K562 (cell line): ENCODE measurements around the gene TAF11. TPM values are rescaled to one million over a fixed set of nuclear protein-coding genes. Genes with fewer than 3 reads are reported as not detected.
A peak's percentile ranks its signal among the peaks of the same experiment; 100 is the strongest.

Experiments used
- ATAC-seq: fragments of 200-7000 bp; cut with Tn5 transposase; 3 replicates; pipeline ENCODE4 v1.9.1; 2020; ENCODE audit warnings: moderate library complexity
- BruUV-seq: library from RNA; stranded (reverse); fragments of 400-500 nt; replicated peaks from 2 replicates; lab custom pipeline; 2021; lab: Mats Ljungman, UMichigan
- CTCF ChIA-PET: fragments of 300-600 bp; formaldehyde crosslinking; extraction: SDS; loops from one replicate; lab custom pipeline; 2021; ENCODE audit warnings: low intra/inter-chr PET ratio; lab: Yijun Ruan, JAX
- POLR2A ChIA-PET: fragments of 300-600, 350-650 bp; sonication (Branson Sonifier 250); formaldehyde crosslinking; extraction: SDS; loops from one replicate; lab custom pipeline; 2021; ENCODE audit warnings: antibody characterized with exemption, inconsistent platforms; lab: Yijun Ruan, JAX
- DNase-seq, 4 experiments: peaks; one replicate each; pipeline versions ENCODE4 v3.0.0 to v3.0.0-alpha.2; 2011 to 2018; ENCODE audit warnings: low spot score in 3 of 4, mixed read lengths in 3 of 4; ENCODE audit errors: extremely low read depth in 1 of 4
- FAIRE-seq: peaks from 2 replicates; lab custom pipeline; 2011; peaks lifted over from hg19 to GRCh38; lab: Jason Lieb, UNC
- H2AFZ ChIP-seq: 2 replicates; pipeline ENCODE4 v1.6.0; 2011; ENCODE audit warnings: low read depth, low read length, control low read depth, inconsistent platforms
- H3K27ac ChIP-seq: fragments of 200-600 bp; 3 replicates; pipeline ENCODE4 v1.8.0; 2011; ENCODE audit warnings: low read depth, mild to moderate bottlenecking, control low read depth, inconsistent platforms, low read length, moderate library complexity, mixed read lengths; ENCODE audit errors: extremely low read depth
- H3K27me3 ChIP-seq, 2 experiments: fragments of 300-600 bp in 1 of 2; 2 replicates in 1 of 2; 3 replicates in 1 of 2; pipeline versions ENCODE4 v1.6.0 to v1.8.0; 2011; ENCODE audit warnings: inconsistent platforms in 2 of 2, low read length in 2 of 2, mild to moderate bottlenecking in 1 of 2, mixed read lengths in 1 of 2, moderate library complexity in 1 of 2; ENCODE audit not compliant: control insufficient read depth in 2 of 2, insufficient read depth in 2 of 2
- H3K36me3 ChIP-seq: fragments of 300-600 bp; 3 replicates; pipeline ENCODE4 v1.8.0; 2011; ENCODE audit warnings: mild to moderate bottlenecking, low read length, inconsistent platforms; ENCODE audit not compliant: control insufficient read depth, insufficient read depth
- H3K4me1 ChIP-seq, 2 experiments: fragments of 200-600 bp in 1 of 2; replicated peaks in 1 of 2; 2 replicates in 1 of 2; 3 replicates in 1 of 2; pipeline versions ENCODE4 v1.5.1 to v1.8.0; 2011; ENCODE audit warnings: inconsistent platforms in 2 of 2, low read length in 2 of 2, mild to moderate bottlenecking in 1 of 2, mixed read lengths in 1 of 2, moderate library complexity in 1 of 2; ENCODE audit not compliant: control insufficient read depth in 2 of 2, insufficient read depth in 2 of 2
- H3K4me2 ChIP-seq: 2 replicates; pipeline ENCODE4 v1.6.1; 2011; ENCODE audit warnings: low read length, control low read depth, inconsistent platforms, mixed read lengths; ENCODE audit not compliant: insufficient read depth
- H3K4me3 ChIP-seq: fragments of 200-600 bp; sonication (generic), shearing (Covaris generic); 2 replicates; pipeline ENCODE4 v1.5.1; 2016; ENCODE audit warnings: control low read depth, inconsistent platforms
- H3K79me2 ChIP-seq: fragments of 200-600 bp; 3 replicates; pipeline ENCODE4 v1.8.0; 2011; ENCODE audit warnings: low read length, inconsistent platforms; ENCODE audit not compliant: control insufficient read depth, insufficient read depth
- H3K9ac ChIP-seq, 2 experiments: 2 replicates each; pipeline versions ENCODE4 v1.6.0 to v1.6.1; 2011; ENCODE audit warnings: low read depth in 2 of 2, low read length in 2 of 2, control low read depth in 1 of 2, inconsistent platforms in 1 of 2, mild to moderate bottlenecking in 1 of 2, mixed read lengths in 1 of 2; ENCODE audit not compliant: insufficient read depth in 1 of 2
- H3K9me1 ChIP-seq: one replicate; pipeline ENCODE4 v1.6.0; 2011; ENCODE audit warnings: inconsistent platforms, mild to moderate bottlenecking, low read length, moderate library complexity; ENCODE audit not compliant: control insufficient read depth, insufficient read depth
- H3K9me3 ChIP-seq: replicated peaks from 2 replicates; pipeline ENCODE4 v1.5.1; 2011; ENCODE audit warnings: low read depth, low read length, inconsistent platforms; ENCODE audit not compliant: control insufficient read depth, insufficient read depth
- H4K20me1 ChIP-seq: replicated peaks from 2 replicates; pipeline ENCODE4 v1.6.1; 2011; ENCODE audit warnings: low read length, inconsistent platforms, mixed read lengths; ENCODE audit not compliant: control insufficient read depth, insufficient read depth
- C11orf30 ChIP-seq: fragments of 450-650 bp; IDR thresholded peaks from 2 replicates; pipeline ENCODE4 v1.6.1; 2016; ENCODE audit warnings: low read depth, mild to moderate bottlenecking
- ERF ChIP-seq: fragments of 450-650 bp; formaldehyde crosslinking; IDR thresholded peaks from 2 replicates; pipeline ENCODE4 v1.4.0; 2020; ENCODE audit warnings: mild to moderate bottlenecking, mixed read lengths
- MAFK ChIP-seq: IDR thresholded peaks from 2 replicates; pipeline ENCODE4 v1.6.1; 2011; ENCODE audit warnings: low read length, improper control_type of control experiment
- MCM2 ChIP-seq: fragments of 450-650 bp; IDR thresholded peaks from 2 replicates; pipeline ENCODE4 v1.6.1; 2017; ENCODE audit warnings: low read depth, mild to moderate bottlenecking
- NCOA6 ChIP-seq: fragments of 450-650 bp; IDR thresholded peaks from 2 replicates; pipeline ENCODE4 v1.6.1; 2017; ENCODE audit warnings: mild to moderate bottlenecking
- PCBP1 ChIP-seq: fragments of 200-400 bp; formaldehyde crosslinking; IDR thresholded peaks from 2 replicates; pipeline ENCODE4 v1.6.1; 2018; ENCODE audit warnings: mild to moderate bottlenecking, low read depth, low read length; ENCODE audit not compliant: poor library complexity, severe bottlenecking
- POLR2AphosphoS5 ChIP-seq: IDR thresholded peaks from 2 replicates; pipeline ENCODE4 v1.6.1; 2011; ENCODE audit warnings: mild to moderate bottlenecking, low read depth, low read length, moderate library complexity; ENCODE audit not compliant: control insufficient read depth, insufficient read depth
- RBFOX2 ChIP-seq: fragments of 200-400 bp; formaldehyde crosslinking; IDR thresholded peaks from 2 replicates; pipeline ENCODE4 v1.6.1; 2017; ENCODE audit warnings: low read depth, mild to moderate bottlenecking, low read length, moderate library complexity
- SMARCA4 ChIP-seq: fragments of 450-650 bp; IDR thresholded peaks from 2 replicates; pipeline ENCODE4 v1.6.1; 2016
- SPI1 ChIP-seq: IDR thresholded peaks from 2 replicates; pipeline ENCODE4 v1.6.1; 2011; ENCODE audit warnings: low read depth, low read length, control low read depth, borderline replicate concordance
- STAG1 ChIP-seq: sonication (generic); formaldehyde crosslinking; IDR thresholded peaks from 2 replicates; pipeline ENCODE4 v1.5.0; 2020; ENCODE audit warnings: missing genetic modification reagents, borderline replicate concordance
- TAF1 ChIP-seq: IDR thresholded peaks from 2 replicates; pipeline ENCODE4 v1.6.1; 2011; ENCODE audit warnings: mild to moderate bottlenecking, low read length, moderate library complexity; ENCODE audit not compliant: insufficient read depth, control insufficient read depth, severe bottlenecking; ENCODE audit errors: extremely low read depth
- TEAD4 ChIP-seq, 2 experiments: sonication (generic) in 1 of 2; formaldehyde crosslinking in 1 of 2; IDR thresholded peaks; 2 replicates each; pipeline versions ENCODE4 v1.6.1 to v1.8.0; 2012 to 2022; ENCODE audit warnings: borderline replicate concordance in 1 of 2, inconsistent platforms in 1 of 2, low read length in 1 of 2, mild to moderate bottlenecking in 1 of 2, missing genetic modification reagents in 1 of 2
- TOE1 ChIP-seq, 2 experiments: fragments of 450-650 bp in 1 of 2; sonication (generic) in 1 of 2; formaldehyde crosslinking in 1 of 2; IDR thresholded peaks; 2 replicates each; pipeline versions ENCODE4 v1.7.1 to v1.8.0; 2016 to 2022; ENCODE audit warnings: borderline replicate concordance in 2 of 2, mild to moderate bottlenecking in 2 of 2, antibody characterized with exemption in 1 of 2, inconsistent platforms in 1 of 2, low read depth in 1 of 2, missing genetic modification reagents in 1 of 2, moderate library complexity in 1 of 2
- ZC3H11A ChIP-seq: IDR thresholded peaks from 2 replicates; pipeline ENCODE4 v1.6.1; 2012; ENCODE audit warnings: low read depth, low read length, improper control_type of control experiment
- ZNF134 ChIP-seq: fragments of 250-450 bp; sonication (Bioruptor Pico); conservative IDR thresholded peaks from 2 replicates; pipeline ENCODE4 v1.4.0; 2020
- WGBS: fragments of 100-300 bp; shearing (Covaris generic); methylation state at CpG from one replicate; pipeline ENCODE4 v1.1.6; 2016; ENCODE audit warnings: low coverage, mixed read lengths; ENCODE audit not compliant: insufficient coverage; ENCODE audit errors: missing lambda C conversion rate; 5-methylcytosine and 5-hydroxymethylcytosine counted together
- in situ Hi-C: fragments of 300-500 bp; cut with MboI; formaldehyde crosslinking; loops from 4 replicates; pipeline ENCODE4 v1.15.0; 2018; ENCODE audit warnings: inconsistent platforms, mixed read lengths
- intact Hi-C: fragments of 100-400 bp; cut with micrococcal nuclease; formaldehyde crosslinking; loops from 2 replicates; pipeline ENCODE4 v1.14.2; 2022
- polyA plus RNA-seq, 8 experiments: library from polyadenylated mRNA; depleted of rRNA in 4 of 8; stranded (reverse) in 5 of 8; unstranded in 3 of 8; fragments of >200 nt; fragmentation: Nextera tagmentation in 2 of 8; fragmentation: Illumina TruSeq in 1 of 8; extraction: Ambion mirVana in 2 of 8; extraction: Trizol in 1 of 8; gene quantifications; 2 replicates each; pipeline versions ENCODE4 v1.2.1 to v1.2.3, GENCODE V29; 2011 to 2014; ENCODE audit warnings: inconsistent platforms in 1 of 8, missing spikeins in 1 of 8
- total RNA-seq, 7 experiments: library from RNA; depleted of rRNA in 6 of 7; stranded (reverse); fragments of >200 nt in 6 of 7; fragmentation: Illumina TruSeq in 2 of 7; extraction: Trizol in 2 of 7; gene quantifications; 2 replicates each; pipeline versions ENCODE4 v1.2.1 to v1.2.3, GENCODE V29; 2011 to 2021; ENCODE audit warnings: low replicate concordance in 1 of 7
- TF ChIP-seq, protein P1 (sequence below): fragments of 250-450 bp; sonication (Bioruptor Pico); IDR thresholded peaks from 2 replicates; pipeline ENCODE4 v1.9.0; 2021; ENCODE audit warnings: mild to moderate bottlenecking

Gene TAF11
- total and polyA plus RNA-seq, 9 of the 15 experiments (the other 6 are each of a cell fraction or from before 2014, with no cell fraction given), result 40.9 to 91.9 (median 71.9) TPM

DNA sequence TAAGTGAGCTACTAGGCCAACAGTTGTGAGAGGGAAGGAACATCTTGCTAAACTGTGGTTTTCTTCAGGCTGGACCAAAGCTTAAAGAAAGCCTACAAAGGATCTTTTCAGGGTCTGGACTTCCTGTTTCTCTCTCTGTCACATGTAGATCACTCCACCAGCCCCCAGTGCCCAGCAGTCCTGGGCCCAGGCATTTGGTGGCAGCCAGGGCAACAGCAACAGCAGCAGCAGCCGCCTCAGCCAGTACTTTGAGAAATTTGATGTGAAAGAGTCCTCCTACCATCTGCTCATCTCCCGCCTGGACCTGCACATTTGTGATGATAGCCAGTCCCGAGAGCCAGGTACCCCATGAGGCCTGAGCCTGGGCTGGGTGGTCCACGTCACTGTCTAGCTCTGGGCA, 51.8 kb downstream of the TAF11 start:
- Histone ChIP-seq H3K4me2 (no peak overlapping the region), H3K27me3 (no peaks in the 10 kb centered on the region), H3K4me1 (peaks cover 9 to 24% of the 10 kb centered on the region in 2 experiments), H3K36me3 (peaks cover 54% of the 10 kb centered on the region), H4K20me1 (no peaks in the 10 kb centered on the region; the same call in 1 of the 2 replicates), H3K27ac (no peak overlapping the region; the same call in 2 of the 3 replicates), H3K9me3 (no peaks in the 10 kb centered on the region), H2AFZ (no peak overlapping the region), H3K79me2 (no peaks in the 10 kb centered on the region), H3K4me3 (no peak overlapping the region), H3K9me1 (no peaks in the 10 kb centered on the region)
- intact Hi-C loops, result no loop called here
- DNase-seq (no peak), ATAC-seq (no peak), FAIRE-seq (no peak)
- no TSS peak for BruUV-seq
- ChIA-PET CTCF (no interaction called here), POLR2A (interaction anchor here (0.7 kb wide), 1 partner anchor 132 kb away, joined by 3 read pairs; no protein-coding TSS in a partner anchor)
- in situ Hi-C loops, result no loop called here
- WGBS, result 96% methylated on average over 4 of the region's 4 CpGs
- TF ChIP-seq, protein P1, sequence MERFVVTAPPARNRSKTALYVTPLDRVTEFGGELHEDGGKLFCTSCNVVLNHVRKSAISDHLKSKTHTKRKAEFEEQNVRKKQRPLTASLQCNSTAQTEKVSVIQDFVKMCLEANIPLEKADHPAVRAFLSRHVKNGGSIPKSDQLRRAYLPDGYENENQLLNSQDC (CRISPR knock-in tag), result no peak
- TF ChIP-seq TAF1, result no peak
- no peak for TF ChIP-seq C11orf30
- TF ChIP-seq ZC3H11A, result no peak
- TF ChIP-seq NCOA6, result no peak
- TF ChIP-seq POLR2AphosphoS5, result no peak
- no peak for TF ChIP-seq ZNF134 (CRISPR knock-in tag)
- no peak for TF ChIP-seq SMARCA4
- no peak for TF ChIP-seq MCM2
- no peak for TF ChIP-seq MAFK
- TF ChIP-seq TEAD4 (IDR thresholded peaks at IDR 0.05; ENCODE audit: low read length), result no peak
- peak; percentile 62; the same call in 1 of the 2 replicates for TF ChIP-seq TEAD4 (CRISPR knock-in tag; IDR thresholded peaks at IDR 0.05; ENCODE audit: borderline replicate concordance)
- TF ChIP-seq RBFOX2, result no peak
- no peak for TF ChIP-seq TOE1 (IDR thresholded peaks at IDR 0.05; ENCODE audit: borderline replicate concordance)
- TF ChIP-seq TOE1 (CRISPR knock-in tag; IDR thresholded peaks at IDR 0.05; ENCODE audit: borderline replicate concordance, low read depth), result 0 out of 2 replicates have a peak, but pooled peaks have one; percentile 40
- peak; percentile 45 for TF ChIP-seq SPI1
- TF ChIP-seq PCBP1, result no peak
- no peak for TF ChIP-seq STAG1 (CRISPR knock-in tag)
- no peak for TF ChIP-seq ERF
- TF ChIP-seq, all 486 proteins: peak for 3
- H3K9ac ChIP-seq, result peak overlapping the region in 1 of 2 experiments; percentile 37; a peak in 2 of 4 replicates
